ENCODE measurements around the gene ERVW-1. TPM values are rescaled to one million over a fixed set of nuclear protein-coding genes. Genes with fewer than 3 reads are reported as not detected.

Gene ERVW-1
- total RNA-seq, result not detected in 2 replicates

GRCh38 chr7:92477681-92478080 is at the start of gene ERVW-1:
Gene ERVW-1, minus strand, starts transcription at chr7:92477946. Its CDS starts 7,565 bp downstream, at chr7:92470381.

GRCh38 chr7:92447345-92448204 is 30.2 kb downstream of the ERVW-1 start, which contains the start of gene GATAD1:
Gene GATAD1, plus strand, starts transcription at chr7:92447482. Its CDS starts 248 bp downstream, at chr7:92447730.

Other genes with a start within 250 kb of the ERVW-1 start
- 45.2 and 52.5 TPM in 2 replicates for gene KRIT1, start 232.0 kb downstream of the ERVW-1 start, total RNA-seq
- 43.5 and 60.4 TPM in 2 replicates for gene ANKIB1, start 232.0 kb downstream of the ERVW-1 start, total RNA-seq
- gene GATAD1, start 30.5 kb downstream of the ERVW-1 start, total RNA-seq, result 16.1 and 23.1 TPM in 2 replicates
- gene PEX1, start 50.6 kb upstream of the ERVW-1 start, total RNA-seq, result 16.5 and 18.0 TPM in 2 replicates
- 7.5 and 11.1 TPM in 2 replicates for gene RBM48, start 50.8 kb upstream of the ERVW-1 start, total RNA-seq
- gene FAM133B, start 112.4 kb upstream of the ERVW-1 start, total RNA-seq, result 9.2 and 12.7 TPM in 2 replicates

Measured in aortic smooth muscle cell (primary cell).